DOHH2 (cell line): ENCODE data around the gene UROD.
"Not testable (repeated sequence)": the region's sequence is repeated elsewhere in the genome, so short reads cannot be mapped to it uniquely, and the experiment has no call there.

Source experiments
- H3F3A ChIP-seq: fragments of 200-600 bp; sonication (generic), shearing (Covaris generic); 2 replicates; pipeline ENCODE4 v1.6.0; 2016; ENCODE audit warnings: antibody characterized with exemption, mild to moderate bottlenecking; ENCODE audit not compliant: control insufficient read depth, insufficient read depth
- H3K27ac ChIP-seq: fragments of 200-600 bp; sonication (generic); 2 replicates; pipeline ENCODE4 v1.5.1; 2014; ENCODE audit warnings: low read depth, mild to moderate bottlenecking, low read length, moderate library complexity
- H3K27me3 ChIP-seq: fragments of 200-600 bp; sonication (generic); 2 replicates; pipeline ENCODE4 v1.6.1; 2014; ENCODE audit warnings: mild to moderate bottlenecking, low read length, mixed read lengths; ENCODE audit not compliant: control insufficient read depth
- H3K36me3 ChIP-seq: fragments of 200-600 bp; sonication (generic); 2 replicates; pipeline ENCODE4 v1.6.1; 2014; ENCODE audit warnings: mild to moderate bottlenecking, low read length, moderate library complexity, mixed read lengths; ENCODE audit not compliant: control insufficient read depth
- H3K4me1 ChIP-seq: fragments of 200-600 bp; sonication (generic); 2 replicates; pipeline ENCODE4 v1.6.1; 2014; ENCODE audit warnings: mild to moderate bottlenecking, low read length, mixed read lengths; ENCODE audit not compliant: control insufficient read depth
- H3K4me2 ChIP-seq: fragments of 200-600 bp; sonication (generic); 2 replicates; pipeline ENCODE4 v1.6.0; 2014; ENCODE audit warnings: mild to moderate bottlenecking, low read length, moderate library complexity
- H3K4me3 ChIP-seq: fragments of 200-600 bp; sonication (generic); 2 replicates; pipeline ENCODE4 v1.5.1; 2014; ENCODE audit warnings: mild to moderate bottlenecking, low read length, mixed read lengths
- H3K79me2 ChIP-seq: fragments of 200-600 bp; sonication (generic); 2 replicates; pipeline ENCODE4 v1.6.1; 2014; ENCODE audit warnings: mild to moderate bottlenecking, low read length, mixed read lengths; ENCODE audit not compliant: control insufficient read depth
- H3K9me2 ChIP-seq: fragments of 200-600 bp; sonication (generic); replicated peaks from 2 replicates; pipeline ENCODE4 v1.6.1; 2014; ENCODE audit warnings: mild to moderate bottlenecking, low read length, mixed read lengths; ENCODE audit not compliant: control insufficient read depth
- H3K9me3 ChIP-seq: fragments of 200-600 bp; sonication (generic); 2 replicates; pipeline ENCODE4 v1.6.1; 2014; ENCODE audit warnings: antibody characterized with exemption, low read length, mixed read lengths; ENCODE audit not compliant: control insufficient read depth, insufficient read depth
- H4K20me1 ChIP-seq: fragments of 200-600 bp; sonication (generic); 2 replicates; pipeline ENCODE4 v1.6.0; 2014; ENCODE audit warnings: low read depth, mild to moderate bottlenecking, antibody characterized with exemption, low read length, moderate library complexity; ENCODE audit not compliant: control insufficient read depth, insufficient read depth
- EZH2phosphoT487 ChIP-seq: fragments of 200-600 bp; sonication (generic); IDR thresholded peaks from 2 replicates; pipeline ENCODE4 v1.6.1; 2017; ENCODE audit warnings: borderline replicate concordance, mild to moderate bottlenecking, antibody characterized with exemption, low read length, moderate library complexity, mixed read lengths
- TF ChIP-seq, protein P1 (sequence below): fragments of 200-600 bp; sonication (generic); IDR thresholded peaks from one replicate; pipeline ENCODE4 v1.5.1; 2014; ENCODE audit warnings: antibody characterized with exemption, mild to moderate bottlenecking, low read depth, low read length; ENCODE audit not compliant: poor library complexity, severe bottlenecking

The UROD gene

GRCh38 chr1:44973645-44974044 is 38.4 kb upstream of the UROD start:
- TF ChIP-seq EZH2phosphoT487, result no peak
- TF ChIP-seq, protein P1, sequence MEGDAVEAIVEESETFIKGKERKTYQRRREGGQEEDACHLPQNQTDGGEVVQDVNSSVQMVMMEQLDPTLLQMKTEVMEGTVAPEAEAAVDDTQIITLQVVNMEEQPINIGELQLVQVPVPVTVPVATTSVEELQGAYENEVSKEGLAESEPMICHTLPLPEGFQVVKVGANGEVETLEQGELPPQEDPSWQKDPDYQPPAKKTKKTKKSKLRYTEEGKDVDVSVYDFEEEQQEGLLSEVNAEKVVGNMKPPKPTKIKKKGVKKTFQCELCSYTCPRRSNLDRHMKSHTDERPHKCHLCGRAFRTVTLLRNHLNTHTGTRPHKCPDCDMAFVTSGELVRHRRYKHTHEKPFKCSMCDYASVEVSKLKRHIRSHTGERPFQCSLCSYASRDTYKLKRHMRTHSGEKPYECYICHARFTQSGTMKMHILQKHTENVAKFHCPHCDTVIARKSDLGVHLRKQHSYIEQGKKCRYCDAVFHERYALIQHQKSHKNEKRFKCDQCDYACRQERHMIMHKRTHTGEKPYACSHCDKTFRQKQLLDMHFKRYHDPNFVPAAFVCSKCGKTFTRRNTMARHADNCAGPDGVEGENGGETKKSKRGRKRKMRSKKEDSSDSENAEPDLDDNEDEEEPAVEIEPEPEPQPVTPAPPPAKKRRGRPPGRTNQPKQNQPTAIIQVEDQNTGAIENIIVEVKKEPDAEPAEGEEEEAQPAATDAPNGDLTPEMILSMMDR, result no peak
- H3K9me3 ChIP-seq, result no peaks in the 10 kb centered on the region

DNA sequence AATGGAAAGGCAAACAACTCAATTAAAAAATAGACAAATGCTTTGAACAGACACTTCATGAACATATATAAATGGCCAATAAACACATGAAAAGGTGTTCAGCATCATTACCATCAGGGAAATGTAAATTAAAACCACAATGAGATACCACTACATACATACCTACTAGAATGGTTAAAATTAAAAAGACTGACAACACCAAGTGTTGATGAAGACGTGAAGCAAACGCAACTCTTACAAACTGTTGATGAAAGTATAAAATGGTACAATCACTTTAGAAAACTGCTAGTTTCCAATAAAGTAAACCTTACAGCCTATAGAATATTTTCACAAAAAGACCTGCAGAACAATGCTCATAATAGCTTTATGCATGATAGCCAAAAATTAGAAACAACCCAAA is 35.8 kb upstream of the UROD start:
- Histone ChIP-seq H3K27me3 (no peaks in the 10 kb centered on the region), H3K9me3 (no peaks in the 10 kb centered on the region), H4K20me1 (no peaks in the 10 kb centered on the region), H3K4me3 (no peak overlapping the region), H3K4me2 (no peak overlapping the region), H3K9me2 (no peaks in the 10 kb centered on the region), H3K27ac (no peak overlapping the region), H3F3A (no peaks in the 10 kb centered on the region), H3K79me2 (peaks cover 23% of the 10 kb centered on the region), H3K4me1 (no peaks in the 10 kb centered on the region), H3K36me3 (peaks cover 80% of the 10 kb centered on the region)
- TF ChIP-seq, protein P1, result no peak
- TF ChIP-seq EZH2phosphoT487, result no peak

More at GRCh38 chr1:44973645-44974044, 38.4 kb upstream of the UROD start:
- Histone ChIP-seq H3K4me3 (no peak overlapping the region), H3F3A (no peaks in the 10 kb centered on the region), H3K9me2 (no peaks in the 10 kb centered on the region), H3K4me2 (no peak overlapping the region), H3K27ac (no peak overlapping the region), H3K36me3 (peaks cover 74% of the 10 kb centered on the region), H3K27me3 (no peaks in the 10 kb centered on the region), H3K4me1 (no peaks in the 10 kb centered on the region), H4K20me1 (no peaks in the 10 kb centered on the region), H3K79me2 (peaks cover 17% of the 10 kb centered on the region)

- H3K4me1 ChIP-seq, H3F3A ChIP-seq, H3K27ac ChIP-seq, H3K9me3 ChIP-seq, H3K4me3 ChIP-seq, H3K27me3 ChIP-seq, H4K20me1 ChIP-seq, H3K9me2 ChIP-seq, H3K4me2 ChIP-seq: not testable (repeated sequence)
- Histone ChIP-seq H3K79me2 (peaks cover 33% of the 10 kb centered on the region), H3K36me3 (peaks cover 80% of the 10 kb centered on the region)
Observed at GRCh38 chr1:44977372-44977771, 34.7 kb upstream of the UROD start.

DNA sequence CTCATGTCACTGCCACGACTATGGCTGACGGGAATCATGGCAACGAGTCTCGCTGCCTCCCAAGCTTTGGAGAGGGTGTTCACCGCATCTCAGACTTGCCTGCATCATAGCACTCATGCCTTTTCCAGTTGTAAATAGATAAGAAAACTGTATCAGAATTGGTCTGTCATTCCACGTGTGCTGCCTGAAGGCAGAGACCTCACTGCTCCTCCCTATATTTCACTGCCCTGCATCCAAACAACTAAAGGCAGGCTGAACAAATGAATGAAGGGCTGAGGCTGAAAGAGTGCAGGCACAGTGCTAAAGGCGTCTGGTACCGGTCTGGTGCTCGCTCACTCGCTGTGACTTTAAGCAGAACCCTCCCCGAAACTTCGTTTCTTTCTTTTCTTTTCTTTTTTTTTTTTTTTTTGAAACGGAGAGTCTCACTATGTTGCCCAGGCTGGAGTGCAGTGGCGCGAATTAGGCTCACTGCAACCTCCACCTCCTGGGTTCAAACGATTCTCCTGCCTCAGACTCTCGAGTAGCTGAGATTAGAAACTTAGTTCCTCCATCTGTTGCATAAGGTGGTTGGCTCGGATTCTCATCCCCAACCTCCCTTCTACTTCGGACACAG is 26.2 kb upstream of the UROD start:
- H3K27ac ChIP-seq, result peak overlapping the region; percentile 20; the same call in 1 of the 2 replicates
- no peaks in the 10 kb centered on the region for H3K9me2 ChIP-seq
- no peak for TF ChIP-seq EZH2phosphoT487
- TF ChIP-seq, protein P1, result no peak

More for the DNA sequence above, 26.2 kb upstream of the UROD start:
- Histone ChIP-seq H4K20me1 (no peaks in the 10 kb centered on the region), H3K4me2 (peak overlapping the region; percentile 85), H3K4me1 (peaks cover 13% of the 10 kb centered on the region), H3K4me3 (peak overlapping the region; percentile 89), H3K79me2 (peaks cover 51% of the 10 kb centered on the region), H3K36me3 (peaks cover 11% of the 10 kb centered on the region), H3K27me3 (no peaks in the 10 kb centered on the region), H3K9me3 (no peaks in the 10 kb centered on the region), H3F3A (no peaks in the 10 kb centered on the region)
